Lower leg skin (tissue), 3 donors: ENCODE data around the gene OFD1.

Experiments
- POLR2A ChIP-seq, 2 donors: fragments of 450-650 bp; IDR thresholded peaks; one replicate each; pipeline ENCODE4 v1.6.1; 2016 to 2017; ENCODE audit warnings: antibody characterized with exemption in 2 of 2, mild to moderate bottlenecking in 1 of 2, moderate library complexity in 1 of 2
- TF ChIP-seq, protein P1 (sequence below), 3 donors: fragments of 450-650 bp; IDR thresholded peaks; one replicate each; pipeline ENCODE4 v1.5.1; 2016; ENCODE audit warnings: antibody characterized with exemption in 3 of 3, mild to moderate bottlenecking in 3 of 3, moderate library complexity in 2 of 3

DNA sequence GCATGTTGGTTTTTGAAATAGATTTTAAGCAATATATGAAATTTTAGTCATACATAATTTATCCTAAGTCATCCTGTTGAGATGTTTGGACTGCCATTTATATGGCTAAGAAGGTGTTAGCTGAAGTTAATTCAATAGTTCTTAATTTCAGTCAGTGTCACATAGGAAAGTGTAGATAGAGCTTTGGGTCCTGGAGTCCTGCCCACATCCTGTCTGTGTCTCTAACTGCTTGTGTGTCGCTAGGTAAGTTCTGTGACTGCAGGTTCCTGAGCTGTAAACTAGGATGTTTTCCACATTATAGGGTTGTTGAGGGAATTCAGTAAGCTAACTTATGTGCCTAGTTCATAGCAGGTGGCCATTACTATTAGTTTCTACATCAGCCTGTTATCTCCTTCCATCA, 20.7 kb downstream of the OFD1 start:
- TF ChIP-seq, protein P1, sequence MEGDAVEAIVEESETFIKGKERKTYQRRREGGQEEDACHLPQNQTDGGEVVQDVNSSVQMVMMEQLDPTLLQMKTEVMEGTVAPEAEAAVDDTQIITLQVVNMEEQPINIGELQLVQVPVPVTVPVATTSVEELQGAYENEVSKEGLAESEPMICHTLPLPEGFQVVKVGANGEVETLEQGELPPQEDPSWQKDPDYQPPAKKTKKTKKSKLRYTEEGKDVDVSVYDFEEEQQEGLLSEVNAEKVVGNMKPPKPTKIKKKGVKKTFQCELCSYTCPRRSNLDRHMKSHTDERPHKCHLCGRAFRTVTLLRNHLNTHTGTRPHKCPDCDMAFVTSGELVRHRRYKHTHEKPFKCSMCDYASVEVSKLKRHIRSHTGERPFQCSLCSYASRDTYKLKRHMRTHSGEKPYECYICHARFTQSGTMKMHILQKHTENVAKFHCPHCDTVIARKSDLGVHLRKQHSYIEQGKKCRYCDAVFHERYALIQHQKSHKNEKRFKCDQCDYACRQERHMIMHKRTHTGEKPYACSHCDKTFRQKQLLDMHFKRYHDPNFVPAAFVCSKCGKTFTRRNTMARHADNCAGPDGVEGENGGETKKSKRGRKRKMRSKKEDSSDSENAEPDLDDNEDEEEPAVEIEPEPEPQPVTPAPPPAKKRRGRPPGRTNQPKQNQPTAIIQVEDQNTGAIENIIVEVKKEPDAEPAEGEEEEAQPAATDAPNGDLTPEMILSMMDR (IDR thresholded peaks at IDR 0.05), result no peak
- no peak for TF ChIP-seq POLR2A (IDR thresholded peaks at IDR 0.05)
